GM12874 (cell line): ENCODE measurements around the gene NDRG4.

Experiments
- TF ChIP-seq, protein P1 (sequence below): IDR thresholded peaks from 2 replicates; pipeline ENCODE4 v1.5.1; 2011; ENCODE audit warnings: low read depth, mild to moderate bottlenecking, control low read depth, low read length, moderate library complexity; ENCODE audit not compliant: insufficient read depth

The NDRG4 gene

DNA sequence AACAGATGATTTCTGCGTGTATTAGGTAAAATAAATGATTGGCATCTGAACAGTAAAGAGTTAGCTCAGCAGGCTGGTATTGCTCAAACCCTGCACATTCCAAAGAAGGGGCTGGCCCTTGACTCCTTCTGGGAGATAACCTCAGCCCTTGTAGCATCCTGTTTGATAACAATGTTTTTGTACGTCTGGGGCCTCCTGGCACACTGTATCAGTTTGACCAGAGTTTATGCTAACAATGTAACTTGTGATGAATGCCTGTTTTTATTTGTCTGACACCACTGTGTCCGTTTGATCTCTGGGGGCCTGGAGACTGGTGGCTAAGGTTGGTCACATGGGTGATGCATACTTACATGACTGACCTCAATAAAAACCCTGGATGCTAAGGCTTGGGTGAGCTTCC lies 43.8 kb upstream of the NDRG4 start:
- TF ChIP-seq, protein P1, sequence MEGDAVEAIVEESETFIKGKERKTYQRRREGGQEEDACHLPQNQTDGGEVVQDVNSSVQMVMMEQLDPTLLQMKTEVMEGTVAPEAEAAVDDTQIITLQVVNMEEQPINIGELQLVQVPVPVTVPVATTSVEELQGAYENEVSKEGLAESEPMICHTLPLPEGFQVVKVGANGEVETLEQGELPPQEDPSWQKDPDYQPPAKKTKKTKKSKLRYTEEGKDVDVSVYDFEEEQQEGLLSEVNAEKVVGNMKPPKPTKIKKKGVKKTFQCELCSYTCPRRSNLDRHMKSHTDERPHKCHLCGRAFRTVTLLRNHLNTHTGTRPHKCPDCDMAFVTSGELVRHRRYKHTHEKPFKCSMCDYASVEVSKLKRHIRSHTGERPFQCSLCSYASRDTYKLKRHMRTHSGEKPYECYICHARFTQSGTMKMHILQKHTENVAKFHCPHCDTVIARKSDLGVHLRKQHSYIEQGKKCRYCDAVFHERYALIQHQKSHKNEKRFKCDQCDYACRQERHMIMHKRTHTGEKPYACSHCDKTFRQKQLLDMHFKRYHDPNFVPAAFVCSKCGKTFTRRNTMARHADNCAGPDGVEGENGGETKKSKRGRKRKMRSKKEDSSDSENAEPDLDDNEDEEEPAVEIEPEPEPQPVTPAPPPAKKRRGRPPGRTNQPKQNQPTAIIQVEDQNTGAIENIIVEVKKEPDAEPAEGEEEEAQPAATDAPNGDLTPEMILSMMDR, result no peak

DNA sequence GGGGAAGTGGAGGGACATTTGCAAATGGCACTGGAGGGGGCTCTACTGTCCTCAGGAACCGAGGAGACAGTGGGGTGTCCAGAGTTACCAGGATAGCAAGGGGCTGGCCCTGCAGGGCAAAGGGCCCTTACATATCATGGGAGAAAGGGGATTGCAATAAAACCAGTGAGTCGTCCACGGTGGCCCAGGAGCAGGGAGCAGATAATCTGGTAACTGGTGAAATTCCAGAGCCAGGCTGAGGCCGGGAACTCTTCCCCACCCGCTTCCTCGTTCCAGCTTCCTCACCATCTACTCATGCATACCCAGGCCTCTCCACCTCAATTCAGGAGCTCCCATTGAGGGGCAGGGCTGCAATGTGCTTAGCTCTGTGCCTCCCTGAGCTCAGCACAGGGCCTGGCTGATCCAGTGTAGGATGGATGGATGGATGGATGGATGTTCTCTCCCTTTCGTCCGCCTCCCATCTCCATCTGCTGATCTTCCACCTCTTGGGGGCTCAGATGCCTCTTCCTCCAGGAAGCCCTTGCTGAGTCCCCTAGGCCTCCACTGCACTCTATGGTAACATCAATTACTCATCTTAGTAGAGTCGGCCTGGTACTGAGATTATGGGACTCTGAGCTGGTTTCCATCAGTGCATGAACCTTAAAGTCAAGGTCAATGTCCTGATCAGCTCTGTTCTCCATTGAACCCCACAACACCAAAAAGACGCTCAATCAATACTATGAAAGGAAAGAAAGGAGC lies 41.2 kb upstream of the NDRG4 start:
- TF ChIP-seq, protein P1, result no peak

DNA sequence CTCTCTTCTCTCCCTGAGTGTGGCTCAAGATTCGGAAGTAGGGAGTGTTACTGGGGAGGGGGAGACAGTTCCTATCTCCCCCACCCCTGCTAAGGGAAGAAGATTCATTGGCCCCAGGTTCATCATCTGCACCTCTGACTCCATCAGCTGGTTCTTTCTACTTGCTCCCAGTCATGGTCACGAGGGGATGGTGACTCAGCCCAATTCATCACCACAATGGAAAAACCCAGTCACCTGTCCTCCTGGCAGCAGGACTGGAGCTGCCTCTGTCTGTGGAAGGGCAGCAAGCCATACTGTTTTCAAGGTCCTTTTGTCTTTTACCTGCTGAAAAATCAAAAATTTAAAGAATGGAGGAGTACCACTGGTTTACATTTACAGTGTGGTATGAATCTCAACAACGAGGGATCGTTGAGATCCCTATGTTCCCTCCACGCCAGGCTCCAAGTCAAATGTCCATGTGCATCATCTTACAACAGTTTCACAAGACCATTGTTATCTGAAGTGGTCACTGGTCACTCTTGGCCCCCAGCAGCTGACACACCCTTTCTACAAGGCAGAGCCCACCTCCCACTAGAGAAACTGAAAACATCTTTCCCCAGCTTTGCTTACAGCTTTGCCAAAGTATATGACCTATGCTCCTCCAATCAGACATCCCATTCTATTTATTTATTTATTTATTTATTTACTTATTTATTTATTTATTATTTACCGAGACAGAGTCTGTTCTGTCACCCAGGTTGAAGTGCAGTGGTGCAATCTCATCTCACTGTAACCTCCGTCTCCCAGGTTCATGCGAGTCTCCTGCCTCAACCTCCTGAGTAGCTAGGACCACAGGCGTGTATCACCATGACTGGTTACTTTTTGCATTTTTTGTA lies 40.4 kb upstream of the NDRG4 start:
- TF ChIP-seq, protein P1, result no peak

DNA sequence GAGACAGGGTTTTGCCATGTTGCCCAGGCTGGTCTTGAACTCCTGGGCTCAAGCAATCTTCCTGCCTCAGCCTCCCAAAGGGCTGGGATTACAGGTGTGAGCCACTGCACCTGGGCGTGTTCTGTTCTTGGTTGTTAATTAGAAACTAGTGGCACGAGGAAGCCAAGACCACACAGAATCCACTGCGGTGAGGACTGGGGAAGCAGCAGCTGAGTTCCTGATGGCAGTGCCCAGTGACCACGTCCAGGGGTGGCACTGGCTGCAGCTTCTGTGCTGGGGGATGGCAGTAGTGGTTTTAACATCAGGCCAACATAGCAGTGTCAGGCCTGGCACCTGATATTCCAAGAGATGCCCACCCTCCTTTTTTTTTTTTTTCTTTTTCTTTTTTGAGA lies 39.7 kb upstream of the NDRG4 start:
- TF ChIP-seq, protein P1, result no peak

DNA sequence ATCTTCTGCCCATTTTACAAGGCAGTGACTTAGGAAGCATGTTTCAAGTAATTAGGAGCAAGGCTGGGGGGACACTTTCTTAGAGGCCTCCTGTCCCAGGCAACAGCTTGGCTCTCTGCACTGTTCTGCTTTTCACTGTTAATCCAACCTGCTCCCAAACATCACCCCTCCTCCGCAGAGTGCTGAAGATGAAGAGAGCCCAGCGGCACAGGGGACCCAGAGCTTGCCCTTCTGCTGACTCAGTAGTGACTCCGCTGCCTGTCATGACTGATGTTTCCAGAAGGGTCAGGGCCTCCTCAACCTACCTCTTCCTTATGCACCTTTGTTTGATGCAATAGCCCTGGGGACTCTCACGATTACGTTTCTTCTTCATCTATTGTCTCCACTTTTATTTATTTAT lies 38.9 kb upstream of the NDRG4 start:
- TF ChIP-seq, protein P1, result no peak

DNA sequence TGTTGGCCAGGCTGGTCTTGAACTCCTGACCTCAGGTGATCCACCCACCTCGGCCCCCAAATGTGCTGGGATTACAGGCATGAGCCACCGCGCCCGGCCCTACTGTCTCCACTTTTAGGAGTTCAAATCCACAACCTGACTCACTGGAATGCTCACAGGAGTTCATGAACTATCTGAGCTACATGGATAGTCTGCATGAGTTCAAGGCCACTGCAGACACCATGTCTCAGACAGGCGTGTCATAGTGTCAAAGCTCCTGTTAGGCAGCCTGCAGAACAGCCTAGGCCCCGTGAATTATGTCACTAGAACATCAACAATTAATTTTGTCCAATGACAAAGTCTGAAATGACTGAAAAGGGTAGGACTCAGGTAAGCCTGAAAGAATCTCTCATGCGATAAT lies 38.3 kb upstream of the NDRG4 start:
- TF ChIP-seq, protein P1, result no peak

DNA sequence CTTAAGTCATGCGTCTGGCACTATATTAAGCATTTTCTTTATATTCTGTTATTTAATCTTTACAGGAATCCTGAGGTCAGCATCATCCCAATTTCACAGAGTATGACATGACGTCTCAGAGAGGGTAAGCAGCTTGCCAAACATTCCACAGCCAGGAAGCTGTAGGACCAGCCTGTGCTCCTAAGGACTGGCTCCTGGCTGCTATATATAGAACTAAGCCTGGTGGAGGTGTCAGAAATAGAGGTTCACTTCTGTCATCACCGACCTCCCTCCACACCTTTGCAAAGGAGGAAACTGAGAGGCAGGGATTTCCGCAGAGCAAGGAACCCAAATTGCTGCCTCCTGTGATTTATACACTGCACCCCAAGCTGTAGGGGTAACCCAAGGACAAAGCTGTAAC lies 37.9 kb upstream of the NDRG4 start:
- TF ChIP-seq, protein P1, result no peak
